Tibial artery (tissue), 4 donors: ENCODE data around the gene VTCN1.

Experiments
- DNase-seq, 2 donors: peaks; one replicate each; pipeline ENCODE4 v3.0.0-alpha.2; 2019
- H3K27ac ChIP-seq, 2 donors: fragments of 200-600 bp; sonication (generic) in 1 of 2; 1 replicate in 1 of 2; 2 replicates in 1 of 2; pipeline ENCODE4 v1.5.1; 2018 to 2019; ENCODE audit warnings: mild to moderate bottlenecking in 1 of 2
- H3K27me3 ChIP-seq, 2 donors: fragments of 200-600 bp; sonication (generic) in 1 of 2; one replicate each; pipeline versions ENCODE4 v1.5.1 to v1.6.0; 2016 to 2019
- H3K36me3 ChIP-seq, 3 donors: fragments of 200-600 bp; sonication (generic) in 2 of 3; one replicate each; pipeline ENCODE4 v1.5.1; 2016 to 2019; ENCODE audit warnings: mild to moderate bottlenecking in 2 of 3
- H3K4me1 ChIP-seq, 4 donors: fragments of 200-600 bp; sonication (generic) in 2 of 4; 1 replicate in 3 of 4; 2 replicates in 1 of 4; pipeline ENCODE4 v1.5.1; 2016 to 2019
- H3K4me3 ChIP-seq, 2 donors: fragments of 200-600 bp; sonication (generic) in 1 of 2; 1 replicate in 1 of 2; 2 replicates in 1 of 2; pipeline ENCODE4 v1.5.1; 2018 to 2019; ENCODE audit warnings: mild to moderate bottlenecking in 2 of 2
- H3K9me3 ChIP-seq, 3 donors: fragments of 200-600 bp; sonication (generic) in 1 of 3; one replicate each; pipeline ENCODE4 v1.5.1; 2016 to 2019
- intact Hi-C: fragments of 100-400 bp; cut with DNase I; formaldehyde crosslinking; loops from one replicate; pipeline ENCODE4 v1.15.0; 2023; ENCODE audit warnings: low total_unique reads
- TF ChIP-seq, protein P1 (sequence below), 2 experiments: fragments of 200-600 bp in 1 of 2; fragments of 450-650 bp in 1 of 2; IDR thresholded peaks; one replicate each; pipeline ENCODE4 v1.5.1; 2017 to 2019; ENCODE audit warnings: antibody characterized with exemption in 2 of 2, mild to moderate bottlenecking in 1 of 2, moderate library complexity in 1 of 2

The VTCN1 gene

DNA sequence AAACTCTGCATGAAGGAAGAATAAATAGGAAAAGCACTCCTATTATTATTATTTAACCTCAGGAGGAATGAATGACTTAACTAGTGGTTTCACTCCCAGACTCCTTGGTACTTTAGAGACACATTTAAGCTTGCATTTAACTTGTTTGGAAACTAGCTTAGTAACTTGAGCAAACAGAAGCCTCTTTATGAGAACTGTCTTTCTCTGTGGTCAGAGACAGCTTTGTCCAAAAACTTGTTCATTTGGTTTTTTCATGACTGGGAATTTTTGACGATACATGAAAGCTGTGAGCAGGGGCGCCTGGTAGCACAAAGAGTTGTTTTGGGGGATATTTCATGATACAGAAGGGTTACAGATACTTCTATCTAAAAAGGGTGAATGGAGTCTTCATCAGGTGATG lies 33.6 kb upstream of the VTCN1 start:
- H3K4me1 ChIP-seq = no peaks in the 10 kb centered on the region
- TF ChIP-seq, protein P1, sequence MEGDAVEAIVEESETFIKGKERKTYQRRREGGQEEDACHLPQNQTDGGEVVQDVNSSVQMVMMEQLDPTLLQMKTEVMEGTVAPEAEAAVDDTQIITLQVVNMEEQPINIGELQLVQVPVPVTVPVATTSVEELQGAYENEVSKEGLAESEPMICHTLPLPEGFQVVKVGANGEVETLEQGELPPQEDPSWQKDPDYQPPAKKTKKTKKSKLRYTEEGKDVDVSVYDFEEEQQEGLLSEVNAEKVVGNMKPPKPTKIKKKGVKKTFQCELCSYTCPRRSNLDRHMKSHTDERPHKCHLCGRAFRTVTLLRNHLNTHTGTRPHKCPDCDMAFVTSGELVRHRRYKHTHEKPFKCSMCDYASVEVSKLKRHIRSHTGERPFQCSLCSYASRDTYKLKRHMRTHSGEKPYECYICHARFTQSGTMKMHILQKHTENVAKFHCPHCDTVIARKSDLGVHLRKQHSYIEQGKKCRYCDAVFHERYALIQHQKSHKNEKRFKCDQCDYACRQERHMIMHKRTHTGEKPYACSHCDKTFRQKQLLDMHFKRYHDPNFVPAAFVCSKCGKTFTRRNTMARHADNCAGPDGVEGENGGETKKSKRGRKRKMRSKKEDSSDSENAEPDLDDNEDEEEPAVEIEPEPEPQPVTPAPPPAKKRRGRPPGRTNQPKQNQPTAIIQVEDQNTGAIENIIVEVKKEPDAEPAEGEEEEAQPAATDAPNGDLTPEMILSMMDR (IDR thresholded peaks at IDR 0.05) = no peak
- no peak overlapping the region for H3K4me3 ChIP-seq
- DNase-seq = no peak
- H3K27ac ChIP-seq = no peak overlapping the region
- intact Hi-C loops = no loop called here
- no peaks in the 10 kb centered on the region for H3K9me3 ChIP-seq
- no peaks in the 10 kb centered on the region for H3K36me3 ChIP-seq
- no peaks in the 10 kb centered on the region for H3K27me3 ChIP-seq

DNA sequence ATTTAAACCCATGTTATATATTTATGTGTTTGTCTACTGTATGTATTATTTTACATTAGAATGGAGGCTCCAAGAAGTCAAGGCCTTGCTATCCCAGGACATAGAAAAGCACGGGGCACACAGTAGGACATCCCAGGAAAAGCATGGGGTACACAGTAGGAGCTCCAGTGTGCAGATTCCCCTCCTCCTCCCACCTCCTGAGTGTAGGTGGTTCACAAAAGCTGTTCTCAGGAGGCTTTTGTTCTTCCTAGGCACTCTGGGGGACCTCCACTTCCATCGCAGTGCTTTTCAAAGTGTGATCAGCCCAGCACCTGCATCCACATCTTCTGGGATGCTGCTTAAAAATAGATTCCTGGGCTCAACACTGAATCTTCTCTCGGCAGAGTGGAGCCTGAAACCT lies 30.8 kb upstream of the VTCN1 start:
- Histone ChIP-seq H3K4me1 (peaks cover 0 to 6% (median 0%) of the 10 kb centered on the region in 4 donors), H3K27ac (no peak overlapping the region), H3K9me3 (no peaks in the 10 kb centered on the region), H3K27me3 (no peaks in the 10 kb centered on the region), H3K36me3 (no peaks in the 10 kb centered on the region), H3K4me3 (no peak overlapping the region)
- intact Hi-C loops = no loop called here
- TF ChIP-seq, protein P1 (IDR thresholded peaks at IDR 0.05) = no peak
- DNase-seq = no peak

DNA sequence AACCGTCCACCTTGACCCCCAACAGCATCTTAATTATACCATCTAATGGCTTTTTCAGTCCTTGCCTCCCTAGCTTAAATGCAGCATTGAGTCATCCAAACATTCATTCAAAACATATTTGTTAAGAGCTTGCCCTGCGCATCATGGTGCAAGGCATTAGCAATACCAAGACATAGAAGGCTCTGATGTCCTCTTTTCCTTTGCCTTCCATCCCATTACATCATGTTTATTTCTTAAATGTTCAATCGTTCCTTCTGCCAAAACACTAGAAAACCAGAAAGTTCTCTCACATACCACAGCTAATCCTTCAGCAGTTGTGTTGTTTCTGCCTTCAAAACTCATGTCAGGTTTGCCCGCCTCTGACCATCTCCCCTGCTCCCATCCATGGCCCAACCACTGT lies 29.8 kb upstream of the VTCN1 start:
- TF ChIP-seq, protein P1 (IDR thresholded peaks at IDR 0.05) = no peak
- H3K9me3 ChIP-seq = no peaks in the 10 kb centered on the region
- intact Hi-C loops = no loop called here

DNA sequence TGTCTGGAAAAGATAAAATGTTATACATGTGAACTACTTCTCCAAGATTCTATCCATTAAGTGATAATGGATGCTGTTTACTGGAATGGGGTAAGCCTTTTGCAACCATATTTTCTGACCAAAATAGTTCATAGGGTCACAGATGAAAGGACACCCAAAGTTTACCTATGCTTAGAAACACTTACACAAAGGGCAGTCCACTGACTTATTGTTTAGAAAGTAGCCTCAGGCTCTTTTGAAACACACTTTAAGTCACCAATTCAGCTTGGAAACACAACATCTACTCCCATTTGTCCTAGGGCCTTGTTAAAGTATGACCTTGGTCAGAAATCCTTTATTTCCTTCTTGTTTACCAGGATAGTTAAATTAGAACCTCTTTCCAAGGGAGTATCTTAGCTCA lies 28.7 kb upstream of the VTCN1 start:
- no peak for DNase-seq
- intact Hi-C loops = no loop called here
- Histone ChIP-seq H3K27ac (no peak overlapping the region), H3K9me3 (no peaks in the 10 kb centered on the region), H3K27me3 (no peaks in the 10 kb centered on the region), H3K4me1 (peaks cover 0 to 6% (median 0%) of the 10 kb centered on the region in 4 donors), H3K36me3 (no peaks in the 10 kb centered on the region), H3K4me3 (no peak overlapping the region)
- TF ChIP-seq, protein P1 (IDR thresholded peaks at IDR 0.05) = no peak

More for the DNA sequence above, 29.8 kb upstream of the VTCN1 start:
- no peak overlapping the region for H3K4me3 ChIP-seq
- no peak overlapping the region for H3K27ac ChIP-seq
- H3K4me1 ChIP-seq = peaks cover 0 to 6% (median 0%) of the 10 kb centered on the region in 4 donors
- no peaks in the 10 kb centered on the region for H3K36me3 ChIP-seq
- no peaks in the 10 kb centered on the region for H3K27me3 ChIP-seq
- DNase-seq = no peak

DNA sequence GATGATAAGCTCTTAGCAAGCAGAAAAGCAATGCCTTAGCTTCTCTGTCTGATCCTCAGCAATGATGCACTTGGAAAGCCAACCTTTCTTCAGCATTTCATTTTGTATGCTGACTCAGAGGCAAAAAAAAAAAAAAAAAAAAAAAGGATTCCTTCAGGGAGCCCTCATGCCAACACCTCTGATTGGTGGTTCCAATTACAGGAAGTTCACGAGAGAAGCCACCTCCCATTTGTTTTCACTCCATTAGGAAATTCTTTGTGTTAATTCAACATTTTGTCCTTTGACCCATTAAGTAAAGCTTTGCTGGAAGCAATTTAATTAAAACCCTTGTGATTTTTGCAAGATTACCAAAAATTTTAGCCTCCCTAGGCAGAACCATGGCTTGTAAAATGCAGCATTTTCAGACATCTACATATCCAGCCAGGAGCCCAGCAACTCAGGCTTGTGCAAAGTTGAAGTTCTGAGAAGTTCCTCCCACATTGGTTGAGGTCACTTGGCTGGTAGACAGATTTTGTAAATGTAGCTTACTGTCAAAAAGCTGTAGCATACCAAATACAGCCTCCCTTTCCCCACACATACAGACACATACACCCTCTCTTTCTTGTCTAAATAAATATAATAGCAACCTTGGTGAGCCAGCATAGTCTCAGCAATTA lies 27.1 kb upstream of the VTCN1 start:
- no peaks in the 10 kb centered on the region for H3K27me3 ChIP-seq
- H3K4me3 ChIP-seq = no peak overlapping the region
- no peaks in the 10 kb centered on the region for H3K36me3 ChIP-seq
- H3K9me3 ChIP-seq = no peaks in the 10 kb centered on the region
- DNase-seq = no peak
- H3K4me1 ChIP-seq = peaks cover 0 to 10% (median 0%) of the 10 kb centered on the region in 4 donors
- no peak overlapping the region for H3K27ac ChIP-seq
- TF ChIP-seq, protein P1 (IDR thresholded peaks at IDR 0.05) = no peak
- intact Hi-C loops = no loop called here
